GM19043 (cell line): ENCODE data around the gene UBE2N.

ENCODE experiments used
- ATAC-seq: cut with Tn5 transposase; IDR thresholded peaks from one replicate; pipeline ENCODE4 v1.9.1; 2021; ENCODE audit warnings: low read depth; ENCODE audit not compliant: unreplicated experiment

UBE2N gene

DNA sequence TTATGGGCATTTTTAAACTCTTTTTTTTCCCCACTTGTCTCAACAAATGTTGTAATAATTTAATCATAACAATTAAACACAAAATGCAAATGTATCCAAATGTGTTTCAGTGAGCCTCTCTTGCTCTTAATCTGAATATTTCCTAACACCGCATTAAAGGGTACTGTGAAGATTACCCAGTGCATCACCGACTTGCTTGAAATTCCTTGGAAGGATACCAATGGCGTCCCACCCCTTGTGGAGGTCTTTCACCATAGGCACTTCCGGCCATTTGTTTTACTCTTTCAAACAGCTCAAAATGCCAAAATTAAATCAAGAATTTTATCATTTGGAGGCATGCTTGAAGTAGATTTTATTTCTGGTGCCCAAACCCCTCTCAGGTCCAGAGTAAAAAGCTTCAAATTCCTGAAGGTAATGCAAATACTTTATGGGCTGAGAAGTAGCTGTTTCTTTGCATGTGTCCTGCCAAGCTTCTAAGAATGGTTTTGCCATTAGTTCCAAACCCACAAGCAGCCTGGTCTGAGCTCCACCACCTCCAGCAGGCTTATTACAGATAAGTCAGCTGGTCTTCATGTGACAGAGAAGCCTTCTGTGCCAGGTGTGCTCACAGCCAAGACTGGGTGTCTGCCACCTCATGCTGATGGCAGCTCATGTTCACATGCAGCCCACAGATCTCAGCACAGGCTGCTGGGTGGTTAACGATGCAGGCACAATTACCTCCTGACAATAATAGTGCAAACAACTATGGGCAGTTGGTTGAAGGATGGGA is 80.4 kb downstream of the UBE2N start:
- no peak for ATAC-seq

DNA sequence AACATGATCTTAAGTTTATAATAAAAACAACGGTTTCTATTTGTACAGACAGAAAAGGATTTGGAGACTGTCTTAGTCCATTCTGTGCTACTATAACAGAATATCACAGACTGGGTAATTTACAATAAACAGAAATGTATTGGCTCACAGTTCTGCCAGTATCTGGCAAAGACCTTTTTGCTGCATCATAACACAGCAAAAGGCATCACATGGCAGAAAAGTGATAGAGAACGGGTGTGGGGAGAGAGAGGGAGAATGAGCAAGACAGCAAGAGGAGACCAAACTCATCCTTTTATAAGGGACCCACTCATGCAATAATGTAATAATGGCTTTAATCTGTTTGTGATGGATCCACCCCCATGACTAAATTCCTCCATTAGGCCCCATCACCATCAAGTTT is 81.1 kb downstream of the UBE2N start:
- ATAC-seq = no peak

DNA sequence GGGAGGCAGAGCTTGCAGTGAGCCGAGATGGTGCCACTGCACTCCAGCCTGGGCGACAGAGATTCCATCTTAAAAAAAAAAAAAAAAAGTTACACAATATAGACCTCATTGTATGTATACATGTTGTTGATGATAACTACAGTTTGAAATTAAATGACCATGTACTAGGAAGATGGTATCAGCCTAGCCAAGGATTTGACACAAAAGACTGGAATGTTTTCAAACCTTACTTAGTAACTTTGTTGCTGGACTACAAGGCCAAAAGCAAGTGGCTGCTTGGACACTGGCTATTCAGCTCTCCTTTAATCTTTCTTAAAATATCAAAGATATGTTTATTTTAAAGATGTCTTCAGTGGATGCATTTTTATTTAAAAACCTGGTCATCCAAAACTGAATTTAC is 82.9 kb downstream of the UBE2N start:
- no peak for ATAC-seq

DNA sequence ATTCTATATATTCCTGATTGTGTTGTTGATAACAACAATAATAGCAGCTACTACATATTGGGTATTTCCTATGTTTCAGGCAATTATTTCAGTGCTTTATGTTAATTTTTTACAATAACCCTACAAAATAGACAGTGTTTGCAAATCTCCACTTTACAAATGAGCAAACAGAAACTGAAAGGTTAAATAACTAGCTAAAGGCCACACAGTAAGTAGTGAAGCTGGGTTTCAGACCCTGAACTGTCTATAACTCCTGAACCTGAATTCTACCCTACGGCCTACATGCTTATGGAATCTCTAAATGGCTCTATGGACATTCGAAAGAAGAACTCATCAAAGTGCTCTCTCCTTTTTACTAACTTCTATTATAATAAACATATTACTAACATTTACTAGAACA is 83.7 kb downstream of the UBE2N start:
- ATAC-seq = peak; percentile 79

DNA sequence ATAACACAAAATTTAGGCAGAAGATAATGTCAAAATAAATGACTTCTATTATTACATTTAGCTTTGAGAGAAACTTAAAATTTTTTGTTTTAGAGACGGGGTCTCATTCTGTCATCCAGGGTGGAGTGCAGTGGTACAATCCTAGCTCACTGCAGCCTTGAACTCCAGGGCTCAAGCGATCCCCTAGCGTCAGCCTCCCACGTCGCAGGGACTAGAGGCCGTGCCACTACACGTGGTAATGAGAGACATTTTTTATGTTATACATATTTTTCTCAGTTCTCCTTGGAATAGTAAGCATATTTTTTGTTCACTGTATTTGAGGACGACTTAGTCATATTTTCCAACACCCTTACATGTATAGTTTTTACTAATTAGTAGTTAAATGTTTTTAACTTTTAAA is 85.5 kb downstream of the UBE2N start:
- ATAC-seq = no peak
